Right lobe of liver (tissue), 6 donors: ENCODE results near the gene MBOAT7. TPM values are rescaled to one million over a fixed set of nuclear protein-coding genes. Genes with fewer than 3 reads are reported as not detected.

Experiments used
- ATAC-seq, 4 donors: fragments of 200-7000 bp; cut with Tn5 transposase; one replicate each; pipeline ENCODE4 v1.9.1; 2020; ENCODE audit warnings: mild to moderate bottlenecking in 4 of 4, moderate library complexity in 4 of 4
- DNase-seq, 3 donors: peaks; one replicate each; pipeline ENCODE4 v3.0.0-alpha.2; 2020
- H3K27ac ChIP-seq, 3 donors: fragments of 200-600 bp; one replicate each; pipeline ENCODE4 v1.8.0; 2022
- H3K27me3 ChIP-seq, 2 donors: fragments of 200-600 bp; one replicate each; pipeline ENCODE4 v1.8.0; 2022
- H3K36me3 ChIP-seq, 4 donors: fragments of 200-600 bp; sonication (generic) in 1 of 4; one replicate each; pipeline versions ENCODE4 v1.5.1 to v1.8.0; 2017 to 2022; ENCODE audit warnings: control low read depth in 1 of 4
- H3K4me1 ChIP-seq, 4 donors: fragments of 200-600 bp; sonication (generic) in 1 of 4; one replicate each; pipeline versions ENCODE4 v1.5.1 to v1.8.0; 2017 to 2022; ENCODE audit warnings: control low read depth in 1 of 4
- H3K4me3 ChIP-seq, 3 donors: fragments of 200-600 bp; one replicate each; pipeline ENCODE4 v1.8.0; 2022
- H3K9me3 ChIP-seq, 4 donors: fragments of 200-600 bp; sonication (generic) in 1 of 4; one replicate each; pipeline versions ENCODE4 v1.5.1 to v1.8.0; 2017 to 2022; ENCODE audit warnings: control low read depth in 1 of 4
- POLR2A ChIP-seq: fragments of 450-650 bp; IDR thresholded peaks from one replicate; pipeline ENCODE4 v1.6.1; 2017; ENCODE audit warnings: antibody characterized with exemption, mild to moderate bottlenecking
- WGBS: methylation state at CpG from one replicate; pipeline ENCODE4 v1.1.6; 2018; ENCODE audit warnings: low coverage, low lambda C conversion rate; ENCODE audit not compliant: insufficient coverage; ENCODE audit errors: missing lambda C conversion rate; 5-methylcytosine and 5-hydroxymethylcytosine counted together
- intact Hi-C, 2 donors: fragments of 100-400 bp; cut with DNase I; formaldehyde crosslinking; loops; one replicate each; pipeline versions ENCODE4 v1.11.2 to v1.14.1; 2022
- total RNA-seq, 6 experiments: library from RNA; depleted of rRNA in 2 of 6; stranded (reverse); fragments of >200 nt in 2 of 6; fragmentation: NEBNext Ultra II Directional in 3 of 6; extraction: Animal tissue kit (Norgen Biotek cat#: 25700) in 3 of 6; gene quantifications; one replicate each; pipeline versions ENCODE4 v1.1.0 to v1.2.4, GENCODE V29; 2016 to 2023
- TF ChIP-seq, protein P1 (sequence below), 4 donors: fragments of 200-600 bp in 3 of 4; fragments of 450-650 bp in 1 of 4; IDR thresholded peaks; one replicate each; pipeline versions ENCODE4 v1.5.1 to v1.8.0; 2016 to 2022; ENCODE audit warnings: antibody characterized with exemption in 4 of 4, mild to moderate bottlenecking in 2 of 4
- donor health status: DM: no; HTN: yes; CAD: no.
- donor health status: DM: no; HTN: no; CAD: no.
- donor health status: DM: no; HTN: no; CAD: no.
- donor health status: DM: no; HTN: yes; CAD: no.
- donor health status: DM: no; HTN: yes; CAD: no.

The MBOAT7 gene
- total RNA-seq, 6 experiments from 2014 or later = 26.6 to 57.7 (median 32.9) TPM

DNA sequence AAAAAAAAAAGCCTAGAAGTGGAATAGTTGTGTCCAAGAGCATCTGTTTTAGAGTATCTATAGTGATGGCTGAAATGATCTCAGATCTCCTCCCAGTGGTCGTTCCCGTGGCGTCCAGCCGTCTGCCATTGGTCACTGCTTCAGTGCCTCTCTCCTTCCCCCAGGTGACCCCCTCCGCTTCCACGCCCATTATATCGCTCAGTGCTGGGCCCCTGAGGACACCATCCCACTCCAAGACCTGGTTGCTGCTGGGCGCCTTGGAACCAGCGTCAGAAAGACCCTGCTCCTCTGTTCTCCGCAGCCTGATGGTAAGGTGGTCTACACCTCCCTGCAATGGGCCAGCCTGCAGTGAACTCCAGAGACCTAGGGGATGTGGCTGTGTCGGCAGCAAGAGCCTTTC lies 3.6 kb upstream of the MBOAT7 start:
- H3K9me3 ChIP-seq = no peaks in the 10 kb centered on the region
- H3K27me3 ChIP-seq = no peaks in the 10 kb centered on the region
- H3K27ac ChIP-seq = no peak overlapping the region
- DNase-seq (no peak), ATAC-seq (no peak)
- 100% methylated on average over 1 of the region's 11 CpGs for WGBS
- TF ChIP-seq, protein P1, sequence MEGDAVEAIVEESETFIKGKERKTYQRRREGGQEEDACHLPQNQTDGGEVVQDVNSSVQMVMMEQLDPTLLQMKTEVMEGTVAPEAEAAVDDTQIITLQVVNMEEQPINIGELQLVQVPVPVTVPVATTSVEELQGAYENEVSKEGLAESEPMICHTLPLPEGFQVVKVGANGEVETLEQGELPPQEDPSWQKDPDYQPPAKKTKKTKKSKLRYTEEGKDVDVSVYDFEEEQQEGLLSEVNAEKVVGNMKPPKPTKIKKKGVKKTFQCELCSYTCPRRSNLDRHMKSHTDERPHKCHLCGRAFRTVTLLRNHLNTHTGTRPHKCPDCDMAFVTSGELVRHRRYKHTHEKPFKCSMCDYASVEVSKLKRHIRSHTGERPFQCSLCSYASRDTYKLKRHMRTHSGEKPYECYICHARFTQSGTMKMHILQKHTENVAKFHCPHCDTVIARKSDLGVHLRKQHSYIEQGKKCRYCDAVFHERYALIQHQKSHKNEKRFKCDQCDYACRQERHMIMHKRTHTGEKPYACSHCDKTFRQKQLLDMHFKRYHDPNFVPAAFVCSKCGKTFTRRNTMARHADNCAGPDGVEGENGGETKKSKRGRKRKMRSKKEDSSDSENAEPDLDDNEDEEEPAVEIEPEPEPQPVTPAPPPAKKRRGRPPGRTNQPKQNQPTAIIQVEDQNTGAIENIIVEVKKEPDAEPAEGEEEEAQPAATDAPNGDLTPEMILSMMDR (IDR thresholded peaks at IDR 0.05) = no peak
- TF ChIP-seq POLR2A = no peak
- H3K4me1 ChIP-seq = peaks cover 0 to 22% (median 10%) of the 10 kb centered on the region in 4 donors
- intact Hi-C loops = no loop called here
- no peak overlapping the region for H3K4me3 ChIP-seq
- H3K36me3 ChIP-seq = peaks cover 0 to 25% (median 12%) of the 10 kb centered on the region in 4 donors

DNA sequence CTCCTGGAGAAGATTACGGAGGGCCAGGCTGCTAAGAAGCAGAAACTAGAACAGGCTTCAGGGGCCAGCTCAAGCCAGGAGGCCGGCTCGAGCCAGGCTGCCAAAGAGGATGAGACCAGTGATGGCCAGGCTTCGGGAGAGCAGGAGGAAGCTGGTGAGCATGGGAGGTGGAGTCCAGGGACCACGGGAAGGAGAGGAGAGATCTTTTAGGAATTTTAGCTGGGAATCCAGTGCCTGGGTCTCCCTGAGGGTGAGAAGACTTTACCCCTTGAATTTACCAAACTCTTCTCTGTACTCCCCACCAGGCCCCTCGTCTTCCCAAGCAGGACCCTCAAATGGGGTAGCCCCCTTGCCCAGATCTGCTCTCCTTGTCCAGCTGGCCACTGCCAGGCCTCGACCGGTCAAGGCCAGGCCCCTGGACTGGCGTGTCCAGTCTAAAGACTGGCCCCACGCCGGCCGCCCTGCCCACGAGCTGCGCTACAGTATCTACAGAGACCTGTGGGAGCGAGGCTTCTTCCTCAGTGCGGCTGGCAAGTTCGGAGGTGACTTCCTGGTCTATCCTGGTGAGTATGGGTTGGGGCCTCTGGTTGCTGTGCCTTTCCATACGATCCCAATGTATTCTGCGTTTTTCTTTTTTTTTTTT lies 2.6 kb upstream of the MBOAT7 start:
- Histone ChIP-seq H3K4me3 (peak overlapping the region; percentile 89 to 91 (median 90)), H3K9me3 (no peaks in the 10 kb centered on the region), H3K4me1 (peaks cover 0 to 18% (median 7%) of the 10 kb centered on the region in 4 donors), H3K27me3 (no peaks in the 10 kb centered on the region), H3K27ac (peak overlapping the region; percentile 96 to 97 (median 96)), H3K36me3 (peaks cover 0 to 25% (median 12%) of the 10 kb centered on the region in 4 donors)
- WGBS = 37% methylated on average over 6 of the region's 19 CpGs
- ATAC-seq (no peak), DNase-seq (peak in 1 of 3 donors; percentile 61)
- intact Hi-C loops = no loop called here
- TF ChIP-seq POLR2A = no peak
- TF ChIP-seq, protein P1 (IDR thresholded peaks at IDR 0.05) = no peak

DNA sequence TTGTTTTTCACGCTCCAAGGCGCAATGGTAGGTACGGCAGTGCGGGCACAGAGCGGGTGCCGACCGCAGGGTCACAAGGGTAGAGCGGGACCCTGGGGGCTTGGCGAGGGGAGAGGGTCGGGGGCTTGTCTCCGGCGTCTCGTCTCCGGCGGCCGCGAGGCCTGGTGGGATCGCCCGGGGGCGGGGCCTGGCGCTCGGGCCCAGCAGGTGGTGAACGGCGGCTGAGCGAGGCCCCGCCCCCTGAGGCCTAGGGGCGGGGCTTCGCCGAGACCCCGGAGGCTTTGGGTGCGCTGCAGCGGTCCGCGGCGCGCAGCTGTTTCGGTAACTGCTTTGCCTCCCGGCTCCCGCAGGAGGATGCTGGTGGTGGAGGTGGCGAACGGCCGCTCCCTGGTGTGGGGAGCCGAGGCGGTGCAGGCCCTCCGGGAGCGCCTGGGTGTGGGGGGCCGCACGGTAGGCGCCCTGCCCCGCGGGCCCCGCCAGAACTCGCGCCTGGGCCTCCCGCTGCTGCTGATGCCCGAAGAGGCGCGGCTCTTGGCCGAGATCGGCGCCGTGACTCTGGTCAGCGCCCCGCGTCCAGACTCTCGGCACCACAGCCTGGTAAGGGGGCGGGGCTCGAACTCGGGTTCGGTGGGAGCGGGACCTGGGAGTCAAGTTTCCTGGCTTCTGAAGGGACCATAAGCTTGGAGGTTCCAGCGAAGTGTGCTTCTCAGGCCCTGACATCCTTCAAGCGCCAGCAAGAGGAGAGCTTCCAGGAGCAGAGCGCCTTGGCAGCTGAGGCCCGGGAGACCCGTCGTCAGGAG lies 1.8 kb upstream of the MBOAT7 start, which contains the start of gene TSEN34:
Gene TSEN34 (plus strand): TSS at position 298 of the 800 bp plus-strand sequence. CDS start 57 bp downstream, at position 355.
- intact Hi-C loops = no loop called here
- peak; percentile 93 for DNase-seq
- H3K9me3 ChIP-seq = no peaks in the 10 kb centered on the region
- peak within 1 kb of the TSS; percentile 96 to 97 (median 96) for H3K27ac ChIP-seq
- WGBS = 0% methylated on average over 11 of the region's 77 CpGs
- H3K27me3 ChIP-seq = no peaks in the 10 kb centered on the region
- ATAC-seq = peak; percentile 38 to 55 (median 46)
- peak; percentile 67 for TF ChIP-seq POLR2A
- TF ChIP-seq, protein P1 (IDR thresholded peaks at IDR 0.05) = no peak
- H3K36me3 ChIP-seq = peaks cover 0 to 25% (median 12%) of the 10 kb centered on the region in 4 donors
- H3K4me3 ChIP-seq = peak within 1 kb of the TSS; percentile 89 to 91 (median 90)
- H3K4me1 ChIP-seq = peaks cover 0 to 11% (median 4%) of the 10 kb centered on the region in 4 donors

DNA sequence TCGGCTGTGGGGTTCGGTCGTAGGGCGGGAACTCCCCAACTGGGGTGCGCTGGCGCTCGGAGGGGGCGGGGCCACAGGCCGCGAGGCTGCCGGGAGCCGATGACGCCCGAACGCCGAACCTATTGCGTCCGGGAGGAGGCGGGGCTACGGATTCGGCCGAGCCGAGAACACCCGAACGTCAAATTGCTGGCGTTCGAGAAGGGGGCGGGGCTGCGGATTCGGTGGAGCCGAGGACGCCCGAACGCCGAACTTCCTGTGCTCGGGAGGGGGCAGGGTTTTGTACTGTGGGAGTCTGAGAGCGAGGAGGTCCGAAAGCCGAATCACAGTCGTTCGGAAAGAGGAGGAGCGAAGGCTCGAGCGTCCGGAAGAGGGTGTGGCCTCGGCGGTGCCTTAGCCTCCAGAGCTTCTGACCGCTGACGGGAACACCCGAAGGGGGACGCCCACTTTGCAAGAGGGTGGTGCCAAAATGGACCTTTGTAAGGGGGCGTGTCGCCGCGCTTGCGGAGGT lies 1.2 kb upstream of the MBOAT7 start:
- ATAC-seq (peak; percentile 67 to 78 (median 72)), DNase-seq (peak; percentile 100)
- H3K36me3 ChIP-seq = peaks cover 0 to 25% (median 12%) of the 10 kb centered on the region in 4 donors
- TF ChIP-seq, protein P1 (IDR thresholded peaks at IDR 0.05) = no peak
- TF ChIP-seq POLR2A = no peak
- peak overlapping the region; percentile 96 to 97 (median 96) for H3K27ac ChIP-seq
- no peaks in the 10 kb centered on the region for H3K27me3 ChIP-seq
- H3K4me3 ChIP-seq = peak overlapping the region; percentile 89 to 91 (median 90)
- peaks cover 0 to 10% (median 3%) of the 10 kb centered on the region in 4 donors for H3K4me1 ChIP-seq
- intact Hi-C loops = no loop called here
- H3K9me3 ChIP-seq = no peaks in the 10 kb centered on the region
- WGBS = 0% methylated on average over 4 of the region's 56 CpGs
